Effector CD8-positive, alpha-beta T cell (primary cell): ENCODE measurements around the gene ZG16B.

ENCODE experiments used
- DNase-seq: peaks from one replicate; lab custom pipeline; 2025; lab: John Stamatoyannopoulos, UW

ZG16B gene

GRCh38 chr16:2867987-2868789 is 38.1 kb downstream of the ZG16B start:
- DNase-seq: peak; percentile 90

- DNase-seq: no peak
Observed at GRCh38 chr16:2871926-2872325, 41.8 kb downstream of the ZG16B start.

GRCh38 chr16:2874032-2874911 is 44.2 kb downstream of the ZG16B start:
- no peak for DNase-seq

- peak; percentile 48 for DNase-seq
Observed at GRCh38 chr16:2874912-2875362, 44.8 kb downstream of the ZG16B start.

- no peak for DNase-seq
Observed at GRCh38 chr16:2879854-2880508, 49.9 kb downstream of the ZG16B start.
